NCI-H1436 treated with DMSO at 0.1 percent for 48 hours (cell line): ENCODE measurements around the gene SCNN1B.
"Not testable (repeated sequence)": the region's sequence is repeated elsewhere in the genome, so short reads cannot be mapped to it uniquely, and the experiment has no call there.

Experiments
- DNase-seq: peaks from one replicate; lab custom pipeline; 2025; lab: John Stamatoyannopoulos, UW

SCNN1B gene

GRCh38 chr16:23355106-23355670 is 53.1 kb downstream of the SCNN1B start:
- DNase-seq = no peak

GRCh38 chr16:23356941-23357340 is 54.8 kb downstream of the SCNN1B start:
- no peak for DNase-seq

- no peak for DNase-seq
Observed at GRCh38 chr16:23357761-23358290, 55.7 kb downstream of the SCNN1B start.

GRCh38 chr16:23359092-23359760 is 57.1 kb downstream of the SCNN1B start:
- no peak for DNase-seq

- DNase-seq = no peak
Observed at GRCh38 chr16:23362460-23363317, 60.6 kb downstream of the SCNN1B start.

GRCh38 chr16:23365602-23366240 is 63.6 kb downstream of the SCNN1B start:
- no peak for DNase-seq

GRCh38 chr16:23366341-23366740 is 64.2 kb downstream of the SCNN1B start:
- DNase-seq = not testable (repeated sequence)

- no peak for DNase-seq
Observed at GRCh38 chr16:23367564-23367963, 65.5 kb downstream of the SCNN1B start.

- DNase-seq = no peak
Observed at GRCh38 chr16:23367988-23368387, 65.9 kb downstream of the SCNN1B start.

- no peak for DNase-seq
Observed at GRCh38 chr16:23368469-23368868, 66.4 kb downstream of the SCNN1B start.

GRCh38 chr16:23369416-23369815 is 67.3 kb downstream of the SCNN1B start:
- DNase-seq = no peak

- no peak for DNase-seq
Observed at GRCh38 chr16:23371368-23371767, 69.3 kb downstream of the SCNN1B start.

GRCh38 chr16:23373436-23374219 is 71.5 kb downstream of the SCNN1B start:
- DNase-seq = no peak

GRCh38 chr16:23374721-23375510 is 72.8 kb downstream of the SCNN1B start:
- DNase-seq = no peak

GRCh38 chr16:23375643-23376042 is 73.5 kb downstream of the SCNN1B start:
- no peak for DNase-seq

- no peak for DNase-seq
Observed at GRCh38 chr16:23377071-23377931, 75.2 kb downstream of the SCNN1B start.

- no peak for DNase-seq
Observed at GRCh38 chr16:23378256-23378655, 76.2 kb downstream of the SCNN1B start.

- DNase-seq = no peak
Observed at GRCh38 chr16:23378921-23379320, 76.8 kb downstream of the SCNN1B start.

GRCh38 chr16:23379707-23380106 is 77.6 kb downstream of the SCNN1B start:
- no peak for DNase-seq

- DNase-seq = no peak
Observed at GRCh38 chr16:23380501-23380951, 78.4 kb downstream of the SCNN1B start.
